Peyer's patch (tissue), 4 donors: Measurements from ENCODE around the gene SGCA. TPM values are rescaled to one million over a fixed set of nuclear protein-coding genes. Genes with fewer than 3 reads are reported as not detected.

ENCODE experiments used
- DNase-seq, 3 donors: peaks; one replicate each; pipeline ENCODE4 v3.0.0-alpha.2; 2017 to 2019
- H3K27ac ChIP-seq, 4 donors: fragments of 200-600 bp; sonication (generic); one replicate each; pipeline ENCODE4 v1.5.1; 2016 to 2019
- H3K27me3 ChIP-seq, 2 donors: fragments of 200-600 bp; sonication (generic); one replicate each; pipeline ENCODE4 v1.5.1; 2019
- H3K36me3 ChIP-seq, 3 donors: fragments of 200-600 bp; sonication (generic); one replicate each; pipeline ENCODE4 v1.5.1; 2016 to 2019
- H3K4me1 ChIP-seq, 4 donors: fragments of 200-600 bp; sonication (generic); one replicate each; pipeline ENCODE4 v1.5.1; 2016 to 2019
- H3K4me3 ChIP-seq, 4 donors: fragments of 200-600 bp; sonication (generic); 1 replicate in 3 of 4; 2 replicates in 1 of 4; pipeline ENCODE4 v1.5.1; 2016 to 2019; ENCODE audit warnings: mild to moderate bottlenecking in 1 of 4
- H3K9me3 ChIP-seq, 4 donors: fragments of 200-600 bp; sonication (generic); one replicate each; pipeline ENCODE4 v1.5.1; 2016 to 2019; ENCODE audit warnings: mild to moderate bottlenecking in 1 of 4
- POLR2A ChIP-seq, 2 donors: fragments of 450-650 bp; IDR thresholded peaks; one replicate each; pipeline ENCODE4 v1.5.1; 2017; ENCODE audit warnings: antibody characterized with exemption in 2 of 2, mild to moderate bottlenecking in 2 of 2, moderate library complexity in 2 of 2
- total RNA-seq, 4 donors: library from RNA; depleted of rRNA; stranded (reverse); fragments of >200 nt; gene quantifications; one replicate each; pipeline ENCODE4 v1.1.0, GENCODE V29; 2016
- TF ChIP-seq, protein P1 (sequence below), 6 experiments: fragments of 450-650 bp in 4 of 6; fragments of 200-600 bp in 2 of 6; sonication (generic) in 1 of 6; IDR thresholded peaks; one replicate each; pipeline ENCODE4 v1.5.1; 2017 to 2019; ENCODE audit warnings: antibody characterized with exemption in 6 of 6, mild to moderate bottlenecking in 3 of 6, moderate library complexity in 1 of 6

The SGCA gene
- total RNA-seq, 4 donors from 2014 or later: 2.9 to 3.5 (median 3.5) TPM; not detected in 1

DNA sequence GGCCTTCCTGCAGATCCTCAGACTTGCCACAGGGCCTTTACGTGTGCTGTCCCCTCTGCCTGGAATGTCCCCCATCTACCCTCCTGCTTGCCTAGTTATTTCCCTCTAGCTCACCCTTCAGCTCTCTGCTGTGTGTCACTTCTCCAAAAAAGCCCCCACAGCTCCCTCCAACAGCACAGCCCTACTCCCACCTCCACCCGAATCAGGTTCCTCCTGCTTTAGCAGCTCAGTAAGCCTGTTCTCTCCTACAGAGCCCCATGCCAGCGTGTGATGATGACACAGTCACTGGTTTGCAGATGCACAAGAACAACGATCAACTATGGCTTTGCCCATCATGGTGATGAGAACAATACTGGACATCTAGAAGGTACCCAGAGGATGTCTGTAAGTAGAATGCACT is 28.8 kb upstream of the SGCA start:
- Histone ChIP-seq H3K4me1 (peaks cover 0 to 25% (median 8%) of the 10 kb centered on the region in 4 donors), H3K27ac (no peak overlapping the region), H3K36me3 (peaks cover 0 to 74% (median 5%) of the 10 kb centered on the region in 3 donors), H3K27me3 (no peaks in the 10 kb centered on the region), H3K4me3 (no peak overlapping the region), H3K9me3 (no peaks in the 10 kb centered on the region)
- no peak for DNase-seq
- TF ChIP-seq, protein P1, sequence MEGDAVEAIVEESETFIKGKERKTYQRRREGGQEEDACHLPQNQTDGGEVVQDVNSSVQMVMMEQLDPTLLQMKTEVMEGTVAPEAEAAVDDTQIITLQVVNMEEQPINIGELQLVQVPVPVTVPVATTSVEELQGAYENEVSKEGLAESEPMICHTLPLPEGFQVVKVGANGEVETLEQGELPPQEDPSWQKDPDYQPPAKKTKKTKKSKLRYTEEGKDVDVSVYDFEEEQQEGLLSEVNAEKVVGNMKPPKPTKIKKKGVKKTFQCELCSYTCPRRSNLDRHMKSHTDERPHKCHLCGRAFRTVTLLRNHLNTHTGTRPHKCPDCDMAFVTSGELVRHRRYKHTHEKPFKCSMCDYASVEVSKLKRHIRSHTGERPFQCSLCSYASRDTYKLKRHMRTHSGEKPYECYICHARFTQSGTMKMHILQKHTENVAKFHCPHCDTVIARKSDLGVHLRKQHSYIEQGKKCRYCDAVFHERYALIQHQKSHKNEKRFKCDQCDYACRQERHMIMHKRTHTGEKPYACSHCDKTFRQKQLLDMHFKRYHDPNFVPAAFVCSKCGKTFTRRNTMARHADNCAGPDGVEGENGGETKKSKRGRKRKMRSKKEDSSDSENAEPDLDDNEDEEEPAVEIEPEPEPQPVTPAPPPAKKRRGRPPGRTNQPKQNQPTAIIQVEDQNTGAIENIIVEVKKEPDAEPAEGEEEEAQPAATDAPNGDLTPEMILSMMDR (IDR thresholded peaks at IDR 0.05): no peak
- TF ChIP-seq POLR2A (IDR thresholded peaks at IDR 0.05): no peak

DNA sequence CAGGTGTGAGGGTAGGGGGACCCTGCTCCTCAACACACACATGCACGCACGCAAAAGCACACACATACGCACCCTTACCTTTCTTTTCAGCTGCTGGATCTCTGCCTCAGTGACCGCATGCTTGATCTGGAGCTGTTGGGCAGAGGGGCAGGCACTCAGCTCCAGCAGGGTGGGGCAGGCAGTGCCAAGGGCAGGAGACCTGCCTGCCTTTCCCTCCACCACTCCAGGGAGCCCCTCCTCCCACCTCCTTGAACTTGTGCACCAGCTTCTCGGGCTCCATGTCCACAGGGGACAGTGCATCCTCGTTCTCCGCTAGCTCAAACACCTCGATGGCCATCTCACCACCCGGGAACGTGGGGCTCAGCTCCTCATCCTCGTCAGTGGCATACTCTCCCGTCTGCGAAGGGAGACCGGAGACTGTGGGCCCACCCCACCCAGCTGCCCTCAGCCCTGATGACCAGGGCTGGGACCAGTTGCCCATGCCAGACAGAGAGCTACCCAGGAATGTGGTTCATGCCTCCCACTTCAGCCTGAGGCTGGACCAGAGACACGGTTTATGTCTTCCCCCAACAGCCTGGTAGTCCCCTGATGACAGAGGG is 26.5 kb upstream of the SGCA start:
- no peak overlapping the region for H3K27ac ChIP-seq
- peaks cover 0 to 33% (median 8%) of the 10 kb centered on the region in 4 donors for H3K4me1 ChIP-seq
- peaks cover 0 to 95% (median 5%) of the 10 kb centered on the region in 3 donors for H3K36me3 ChIP-seq
- no peak for TF ChIP-seq POLR2A (IDR thresholded peaks at IDR 0.05)
- TF ChIP-seq, protein P1 (IDR thresholded peaks at IDR 0.05): no peak
- no peaks in the 10 kb centered on the region for H3K27me3 ChIP-seq
- no peaks in the 10 kb centered on the region for H3K9me3 ChIP-seq
- no peak overlapping the region for H3K4me3 ChIP-seq
- no peak for DNase-seq

DNA sequence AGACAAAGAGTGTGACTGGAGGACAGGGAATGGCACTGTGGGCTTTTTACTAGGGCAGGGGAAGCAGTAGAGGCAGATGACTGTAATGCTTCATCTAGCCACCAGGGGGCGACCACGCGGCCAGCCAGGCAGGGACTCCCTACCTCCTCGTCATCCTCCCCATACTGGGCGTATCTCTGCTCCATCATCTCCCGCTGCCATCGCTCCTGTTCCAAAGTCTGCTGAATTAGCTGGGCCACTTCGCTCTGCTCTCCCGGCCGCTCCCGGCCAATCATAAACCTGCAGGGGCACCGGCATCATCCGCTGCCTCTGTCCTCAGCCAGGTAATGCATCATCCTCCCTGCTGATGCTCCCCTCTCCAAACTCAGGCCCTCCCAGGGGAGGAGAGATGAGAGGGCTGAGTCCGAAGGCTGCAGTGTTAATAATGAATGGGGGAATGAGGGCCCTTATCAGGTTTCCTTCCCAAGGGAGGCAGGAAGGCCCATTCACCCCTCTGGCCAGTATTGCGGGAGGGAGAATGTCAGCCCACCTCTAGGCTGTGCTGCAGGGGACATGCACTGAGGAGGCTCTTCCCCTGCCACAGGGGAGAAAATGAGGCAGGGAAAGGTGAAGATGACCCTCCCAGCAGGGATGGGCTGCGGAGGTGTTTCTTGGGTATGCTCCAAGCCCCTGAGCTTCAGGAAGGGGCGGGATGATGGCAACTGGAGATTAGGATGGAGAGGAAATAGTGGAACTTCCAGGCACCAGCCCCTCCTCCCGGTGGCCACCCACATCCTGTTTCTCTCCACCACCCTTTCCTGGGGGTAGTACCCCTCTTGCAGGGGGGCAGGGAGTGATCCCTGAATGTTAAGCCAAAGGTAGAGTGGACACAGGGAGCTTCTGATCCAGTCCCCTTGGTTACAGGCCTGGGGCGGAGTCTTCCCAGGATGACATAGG is 25.6 kb upstream of the SGCA start:
- Histone ChIP-seq H3K9me3 (no peaks in the 10 kb centered on the region), H3K27me3 (no peaks in the 10 kb centered on the region), H3K4me1 (peaks cover 0 to 42% (median 14%) of the 10 kb centered on the region in 4 donors), H3K36me3 (peaks cover 0 to 95% (median 5%) of the 10 kb centered on the region in 3 donors), H3K27ac (peak overlapping the region in 3 of 4 donors; percentile 6 to 61 (median 10)), H3K4me3 (no peak overlapping the region)
- DNase-seq: peak; percentile 72 to 91 (median 86)
- TF ChIP-seq, protein P1 (IDR thresholded peaks at IDR 0.05): peak; percentile 93 to 95 (median 94)
- TF ChIP-seq POLR2A (IDR thresholded peaks at IDR 0.05): no peak

DNA sequence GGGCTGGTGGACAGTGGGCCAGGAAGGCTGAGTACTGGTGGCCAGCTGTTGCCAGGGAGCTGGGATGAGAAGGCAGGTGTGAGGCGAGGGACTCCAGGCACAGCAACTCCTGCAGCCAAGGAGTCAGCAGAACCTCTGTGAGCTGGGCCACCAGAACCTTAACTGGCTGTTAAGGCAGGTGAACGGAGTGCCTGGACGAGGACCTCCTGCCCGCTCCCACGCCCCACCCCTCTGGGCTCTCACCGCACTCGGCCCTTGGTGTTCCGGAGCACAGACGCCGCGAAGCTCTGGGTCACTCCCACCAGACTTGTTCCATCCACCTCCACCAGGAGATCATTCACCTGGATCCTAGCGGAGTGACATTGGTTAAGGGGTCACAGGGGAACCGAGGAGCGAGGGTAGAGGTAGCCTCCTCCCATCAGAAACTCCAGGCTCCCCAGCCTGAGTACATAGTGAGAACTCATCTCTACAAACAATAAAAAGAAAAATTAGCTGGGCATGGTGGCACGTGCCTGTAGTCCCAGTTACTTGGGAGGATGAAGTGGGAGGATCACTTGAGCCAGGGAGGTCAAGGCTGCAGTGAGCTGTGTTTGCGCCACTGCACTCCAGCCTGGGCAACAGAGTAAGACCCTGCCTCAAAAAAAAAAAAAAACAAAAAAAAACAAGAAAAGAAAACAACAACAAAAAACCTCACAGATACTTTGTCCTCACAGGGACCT is 24.6 kb upstream of the SGCA start:
- DNase-seq: no peak
- H3K36me3 ChIP-seq: peaks cover 0 to 90% (median 5%) of the 10 kb centered on the region in 3 donors
- TF ChIP-seq, protein P1 (IDR thresholded peaks at IDR 0.05): no peak
- no peak for TF ChIP-seq POLR2A (IDR thresholded peaks at IDR 0.05)
- peaks cover 0 to 50% (median 21%) of the 10 kb centered on the region in 4 donors for H3K4me1 ChIP-seq
- H3K4me3 ChIP-seq: no peak overlapping the region
- H3K9me3 ChIP-seq: no peaks in the 10 kb centered on the region
- H3K27me3 ChIP-seq: no peaks in the 10 kb centered on the region
- peak overlapping the region in 2 of 4 donors; percentile 25 to 61 for H3K27ac ChIP-seq

DNA sequence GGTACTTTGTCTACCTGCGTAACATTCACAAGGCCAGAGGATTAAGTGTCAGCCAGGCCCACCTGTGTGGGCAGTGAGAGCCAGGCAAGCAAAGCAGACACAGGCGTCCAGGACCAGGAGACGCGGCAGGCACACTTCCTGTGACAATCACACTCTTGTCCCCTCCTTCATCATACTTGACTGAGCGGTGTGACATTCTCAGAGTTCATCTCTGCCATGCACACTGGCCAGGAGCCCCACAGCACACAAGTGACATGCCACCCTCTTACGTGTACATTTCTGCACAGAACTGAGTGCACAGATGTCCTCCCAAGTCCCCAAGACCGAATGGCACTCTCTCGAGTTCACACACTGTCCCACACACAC is 24.1 kb upstream of the SGCA start:
- DNase-seq: no peak
- H3K4me3 ChIP-seq: no peak overlapping the region
- peaks cover 0 to 56% (median 27%) of the 10 kb centered on the region in 4 donors for H3K4me1 ChIP-seq
- peaks cover 0 to 86% (median 5%) of the 10 kb centered on the region in 3 donors for H3K36me3 ChIP-seq
- H3K9me3 ChIP-seq: no peaks in the 10 kb centered on the region
- no peaks in the 10 kb centered on the region for H3K27me3 ChIP-seq
- H3K27ac ChIP-seq: peak overlapping the region in 2 of 4 donors; percentile 25 to 61
- TF ChIP-seq POLR2A (IDR thresholded peaks at IDR 0.05): no peak
- TF ChIP-seq, protein P1 (IDR thresholded peaks at IDR 0.05): no peak
